GM19193 (cell line): Measurements from ENCODE around the gene ROBO2.

Experiments
- POLR2A ChIP-seq: IDR thresholded peaks from 4 replicates; pipeline ENCODE4 v1.6.1; 2011; ENCODE audit not compliant: insufficient read depth, insufficient read length; ENCODE audit errors: extremely low read depth

Gene ROBO2

DNA sequence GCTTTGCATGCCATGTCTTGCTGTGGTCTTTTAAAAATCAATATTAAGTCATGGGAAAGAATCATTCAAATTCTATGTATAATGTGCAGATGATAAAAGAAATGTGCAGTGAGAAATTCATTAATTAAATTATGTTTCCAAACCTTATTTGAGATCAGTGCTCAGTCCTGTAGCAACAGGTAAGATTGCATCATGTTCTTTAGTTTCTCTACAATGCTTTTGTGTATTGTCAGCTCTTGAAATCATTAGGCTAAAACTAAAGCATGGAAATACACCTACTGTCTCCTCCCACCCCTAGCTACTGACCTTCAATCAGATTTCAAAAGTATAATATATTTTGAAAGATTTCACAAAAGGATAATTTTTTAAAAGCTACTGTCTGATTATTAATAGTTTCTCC, 612.7 kb downstream of the ROBO2 start:
- no peak for TF ChIP-seq POLR2A

DNA sequence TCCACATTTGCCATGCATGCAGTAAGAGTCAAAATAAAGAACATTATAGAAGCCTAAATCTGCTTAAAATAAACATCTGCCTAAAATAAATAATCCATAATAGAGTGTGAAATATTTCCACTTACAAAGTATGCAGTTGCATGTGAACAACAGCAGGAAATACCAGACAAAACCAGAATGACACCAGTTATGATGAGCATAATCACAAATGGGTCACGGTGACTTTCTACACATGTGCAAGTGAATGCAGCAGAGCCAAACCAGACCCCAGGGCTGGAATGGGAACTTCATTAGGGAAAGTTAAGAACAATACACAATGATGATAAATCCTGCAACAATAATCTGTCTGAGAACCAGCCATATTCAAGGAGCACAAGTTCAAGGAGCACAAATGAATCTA, 615.5 kb downstream of the ROBO2 start:
- TF ChIP-seq POLR2A = no peak

DNA sequence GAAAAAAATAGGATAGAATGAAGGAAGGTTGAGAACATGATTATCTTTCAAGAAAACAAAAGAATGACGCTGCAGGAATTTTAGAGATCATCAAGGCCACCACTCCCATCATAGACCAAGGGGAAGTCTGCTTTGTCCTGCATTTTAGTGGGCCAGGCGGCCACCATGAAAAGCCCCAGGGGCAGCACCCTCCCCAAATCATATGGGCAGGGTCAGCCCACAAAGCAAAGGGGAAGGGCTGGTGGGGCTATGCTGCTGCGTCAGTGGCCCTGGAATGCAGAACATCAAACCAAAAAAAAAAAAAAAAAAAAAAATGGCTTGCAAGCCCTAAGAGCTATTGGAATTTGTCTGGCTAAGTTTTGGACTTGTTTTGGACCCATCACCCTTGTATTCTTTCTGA, 620.8 kb downstream of the ROBO2 start:
- no peak for TF ChIP-seq POLR2A

DNA sequence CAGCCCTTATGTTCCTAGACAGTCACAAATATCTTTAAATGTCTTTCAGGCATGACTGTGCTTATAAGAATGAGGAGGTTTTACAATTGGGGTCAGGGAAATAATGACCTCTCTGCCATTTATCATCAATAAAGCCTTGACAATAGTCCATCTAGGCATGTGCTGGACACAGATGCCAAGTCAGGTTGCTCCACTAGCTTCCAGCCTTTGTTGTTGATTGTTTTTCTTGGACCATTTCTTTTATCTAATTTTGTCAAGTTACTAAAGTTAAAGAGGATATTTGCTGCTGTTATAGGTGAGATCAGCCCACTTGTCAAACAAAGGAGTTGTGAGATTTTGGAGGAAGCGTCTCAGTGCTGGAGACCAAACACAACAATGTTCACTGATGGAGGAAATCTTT, 628.0 kb downstream of the ROBO2 start:
- no peak for TF ChIP-seq POLR2A

DNA sequence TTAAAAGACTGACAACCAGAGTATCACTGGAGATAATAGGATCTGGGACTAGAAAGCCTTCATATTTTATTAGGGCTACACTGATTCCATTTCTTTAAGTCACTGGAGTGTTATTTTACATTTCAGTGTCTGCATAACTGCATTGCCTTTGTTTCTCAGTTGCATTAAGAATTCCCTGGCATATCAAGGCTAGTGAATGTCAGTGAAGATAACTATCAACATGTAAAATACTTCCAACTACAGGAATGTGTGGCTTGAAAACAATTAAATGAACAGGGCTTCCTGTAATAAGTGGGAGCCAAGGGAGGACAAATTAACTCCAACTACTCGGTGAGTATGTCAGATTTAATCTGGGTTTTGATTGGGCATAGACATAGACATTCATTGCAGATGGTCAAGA, 628.5 kb downstream of the ROBO2 start:
- no peak for TF ChIP-seq POLR2A

- no peak for TF ChIP-seq POLR2A
Observed at GRCh38 chr3:77672016-77672415, 632.1 kb downstream of the ROBO2 start.

DNA sequence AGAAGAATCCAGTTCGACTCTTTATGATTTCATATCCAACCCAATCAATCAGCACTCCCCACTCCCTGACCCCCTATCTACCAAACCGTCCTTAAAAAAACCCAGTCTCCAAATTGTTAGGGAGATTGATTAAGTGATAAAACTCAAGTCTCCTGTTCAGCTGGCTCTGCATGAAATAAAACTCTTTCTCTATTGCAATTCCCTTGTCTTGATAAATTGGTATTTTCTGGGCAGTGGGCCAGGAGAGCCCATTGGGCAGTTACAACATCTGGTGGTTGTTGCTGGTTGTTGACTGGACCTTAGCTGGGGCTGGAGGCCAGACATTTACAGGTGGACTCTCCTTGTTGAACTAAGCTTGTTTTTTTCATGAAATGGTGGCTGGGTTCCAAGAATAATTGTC, 642.3 kb downstream of the ROBO2 start:
- TF ChIP-seq POLR2A = no peak

- TF ChIP-seq POLR2A = no peak
Observed at GRCh38 chr3:77684115-77684514, 644.2 kb downstream of the ROBO2 start.

- TF ChIP-seq POLR2A = no peak
Observed at GRCh38 chr3:77685713-77686112, 645.8 kb downstream of the ROBO2 start.

DNA sequence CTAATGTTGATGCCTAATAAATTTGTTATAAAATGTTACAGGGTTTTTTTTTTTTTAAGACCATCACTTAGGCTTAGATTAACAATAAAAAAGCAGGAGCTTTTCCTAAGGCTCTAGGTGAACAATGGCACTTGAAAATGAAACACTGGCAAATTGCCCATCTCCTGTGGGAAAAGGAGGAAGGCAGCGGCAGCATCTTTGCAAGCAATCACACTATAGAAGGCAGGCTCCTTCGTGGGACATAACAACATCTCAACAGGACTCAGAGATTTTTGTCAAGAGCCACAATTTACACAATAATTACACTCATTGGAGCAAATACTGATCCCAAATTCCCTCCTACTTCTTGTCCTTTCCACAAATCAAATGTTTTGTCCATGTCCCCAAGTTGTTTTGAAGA, 646.7 kb downstream of the ROBO2 start:
- TF ChIP-seq POLR2A = no peak

- no peak for TF ChIP-seq POLR2A
Observed at GRCh38 chr3:77687545-77687944, 647.6 kb downstream of the ROBO2 start.

DNA sequence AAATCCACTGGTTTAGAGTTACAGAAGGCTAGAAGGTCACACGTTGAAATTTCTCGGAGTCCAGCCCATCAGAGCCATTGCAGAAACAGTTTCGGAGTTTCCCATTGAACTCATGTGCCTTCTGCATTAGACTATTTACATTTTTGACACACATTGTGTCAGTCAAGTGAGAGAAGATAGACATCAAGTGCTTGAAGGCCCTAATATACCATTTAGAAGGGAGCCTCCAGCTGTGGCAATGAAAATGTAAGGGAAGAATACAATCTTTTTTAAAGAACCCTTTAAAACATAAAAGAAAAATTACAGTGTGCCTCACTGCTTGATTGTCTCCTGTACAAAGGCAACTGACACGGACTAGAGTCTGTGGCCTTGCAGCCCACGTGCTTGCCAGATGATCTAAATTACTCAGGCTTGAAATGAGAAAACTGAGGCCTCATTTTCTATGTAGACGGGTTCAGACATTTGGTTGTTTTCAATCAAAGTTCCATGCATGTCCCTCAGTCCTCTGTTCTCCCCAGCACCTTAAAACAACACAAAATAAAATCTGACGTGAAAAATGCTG, 650.5 kb downstream of the ROBO2 start:
- TF ChIP-seq POLR2A = no peak

DNA sequence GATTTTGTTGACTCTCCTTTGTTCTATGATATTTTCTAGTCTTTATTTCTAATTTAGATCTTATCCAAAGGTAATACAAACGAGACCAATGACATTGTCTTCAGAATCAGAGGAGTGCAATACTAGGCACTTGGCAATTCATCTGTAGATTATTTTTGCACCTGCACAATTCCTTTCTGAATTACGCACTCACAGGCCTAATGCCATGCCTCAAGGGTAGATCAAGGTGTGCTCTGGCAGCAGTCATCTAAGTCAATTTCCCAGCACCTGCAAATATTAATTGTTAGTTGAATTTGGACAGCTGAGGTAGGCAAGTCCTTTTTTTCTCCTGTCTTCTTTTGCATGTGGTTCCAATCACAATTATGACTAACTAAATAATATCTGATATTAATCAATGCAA, 653.2 kb downstream of the ROBO2 start:
- TF ChIP-seq POLR2A = no peak

DNA sequence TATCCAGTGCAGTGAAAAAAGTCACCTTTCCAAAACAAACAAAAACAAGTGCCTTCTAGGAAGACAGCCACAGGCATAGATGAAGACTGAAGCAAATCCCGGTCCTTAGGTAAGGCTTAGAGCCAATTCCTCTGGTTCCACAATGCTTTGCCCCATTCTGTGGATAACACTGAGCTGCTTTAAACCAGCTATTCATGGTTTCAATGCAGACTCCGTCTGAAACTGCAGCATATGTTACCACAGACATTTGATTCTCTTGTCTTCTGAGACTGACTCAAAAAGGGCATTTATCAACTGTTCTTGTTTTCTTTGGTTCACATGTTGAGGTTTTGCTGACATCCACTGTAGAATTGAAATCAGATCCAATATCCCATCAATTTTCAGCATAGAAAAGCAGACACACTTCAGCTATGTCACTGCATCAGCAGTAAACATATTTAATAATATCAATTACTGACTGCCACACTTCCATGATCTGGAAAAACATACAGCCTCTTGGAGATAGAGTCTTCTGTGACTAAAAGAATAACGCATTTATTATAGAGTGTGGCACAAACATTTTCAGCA, 659.3 kb downstream of the ROBO2 start:
- TF ChIP-seq POLR2A = no peak
